ENCODE data around the gene DSTN.
"Not testable (repeated sequence)": the region's sequence is repeated elsewhere in the genome, so short reads cannot be mapped to it uniquely, and the experiment has no call there.

DNA sequence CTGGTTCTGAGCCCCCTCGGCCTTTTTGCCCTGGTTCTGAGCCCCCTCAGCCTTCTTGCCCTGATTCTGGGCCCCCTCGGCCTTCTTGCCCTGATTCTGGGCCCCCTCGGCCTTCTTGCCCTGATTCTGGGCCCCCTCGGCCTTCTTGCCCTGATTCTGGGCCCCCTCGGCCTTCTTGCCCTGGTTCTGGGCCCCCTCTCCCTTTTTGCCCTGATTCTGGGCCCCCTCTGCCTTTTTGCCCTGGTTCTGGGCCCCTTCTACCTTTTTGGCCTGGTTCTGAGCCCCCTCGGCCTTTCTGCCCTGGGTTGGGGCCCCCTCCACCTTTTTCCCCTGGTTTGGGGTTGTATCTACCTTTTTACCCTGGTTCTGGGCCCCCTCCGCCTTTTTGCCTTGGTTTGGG, 89.5 kb downstream of the DSTN start:
- not testable (repeated sequence) for TF ChIP-seq FOS (IDR thresholded peaks at IDR 0.05; ENCODE audit: borderline replicate concordance, insufficient read depth, low read length); POLR2A (IDR thresholded peaks at IDR 0.05; ENCODE audit: low read depth, low read length); POLR2AphosphoS5 (IDR thresholded peaks at IDR 0.05; ENCODE audit: insufficient read depth, low read depth, low read length)
- TF ChIP-seq, protein P1, sequence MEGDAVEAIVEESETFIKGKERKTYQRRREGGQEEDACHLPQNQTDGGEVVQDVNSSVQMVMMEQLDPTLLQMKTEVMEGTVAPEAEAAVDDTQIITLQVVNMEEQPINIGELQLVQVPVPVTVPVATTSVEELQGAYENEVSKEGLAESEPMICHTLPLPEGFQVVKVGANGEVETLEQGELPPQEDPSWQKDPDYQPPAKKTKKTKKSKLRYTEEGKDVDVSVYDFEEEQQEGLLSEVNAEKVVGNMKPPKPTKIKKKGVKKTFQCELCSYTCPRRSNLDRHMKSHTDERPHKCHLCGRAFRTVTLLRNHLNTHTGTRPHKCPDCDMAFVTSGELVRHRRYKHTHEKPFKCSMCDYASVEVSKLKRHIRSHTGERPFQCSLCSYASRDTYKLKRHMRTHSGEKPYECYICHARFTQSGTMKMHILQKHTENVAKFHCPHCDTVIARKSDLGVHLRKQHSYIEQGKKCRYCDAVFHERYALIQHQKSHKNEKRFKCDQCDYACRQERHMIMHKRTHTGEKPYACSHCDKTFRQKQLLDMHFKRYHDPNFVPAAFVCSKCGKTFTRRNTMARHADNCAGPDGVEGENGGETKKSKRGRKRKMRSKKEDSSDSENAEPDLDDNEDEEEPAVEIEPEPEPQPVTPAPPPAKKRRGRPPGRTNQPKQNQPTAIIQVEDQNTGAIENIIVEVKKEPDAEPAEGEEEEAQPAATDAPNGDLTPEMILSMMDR (IDR thresholded peaks at IDR 0.05; ENCODE audit: extremely low read depth in 1 of 2, insufficient read depth in 1 of 2, low read depth in 1 of 2, low read length in 2 of 2): not testable (repeated sequence)

Data from endothelial cell of umbilical vein (primary cell).